ENCODE data around the gene PAN2.

PAN2 gene

GRCh38 chr12:56333679-56334489 lies at the start of gene PAN2:
PAN2 (minus strand) TSS chr12:56334000; CDS start chr12:56333094, 906 bp downstream.
- Histone ChIP-seq H3K9me3 (ENCODE audit: insufficient read depth, low read length) (no peaks in the 10 kb centered on the region), H3K79me2 (ENCODE audit: insufficient read depth, low read length) (peaks cover 11% of the 10 kb centered on the region), H3K4me3 (ENCODE audit: insufficient read depth, low read length, poor library complexity, severe bottlenecking) (peak within 1 kb of the TSS; percentile 71), H3K27me3 (ENCODE audit: low read length) (no peaks in the 10 kb centered on the region), H3K9ac (ENCODE audit: low read length) (peak within 1 kb of the TSS; percentile 76), H3K4me2 (ENCODE audit: low read depth, low read length, poor library complexity, severe bottlenecking) (peak within 1 kb of the TSS; percentile 92), H3K9me2 (replicated peaks; ENCODE audit: insufficient read depth, low read length) (no peaks in the 10 kb centered on the region), H2AFZ (ENCODE audit: low read depth, low read length, severe bottlenecking) (peak within 1 kb of the TSS; percentile 70), H3K27ac (ENCODE audit: low read depth, low read length) (peak within 1 kb of the TSS; percentile 86), H4K20me1 (ENCODE audit: low read depth, low read length) (no peaks in the 10 kb centered on the region), H3K36me3 (ENCODE audit: low read length) (no peaks in the 10 kb centered on the region), H3F3A (ENCODE audit: insufficient read depth) (peaks cover 28% of the 10 kb centered on the region)
- TF ChIP-seq EZH2phosphoT487 (conservative IDR thresholded peaks at IDR 0.05; ENCODE audit: low read length) (no peak), CTCF (IDR thresholded peaks at IDR 0.05; ENCODE audit: insufficient read depth, low read length, poor library complexity, severe bottlenecking) (no peak)

- no peaks in the 10 kb centered on the region for H3K27me3 ChIP-seq (ENCODE audit: low read length)
- no peaks in the 10 kb centered on the region for H3K9me2 ChIP-seq (replicated peaks; ENCODE audit: insufficient read depth, low read length)
- TF ChIP-seq EZH2phosphoT487 (conservative IDR thresholded peaks at IDR 0.05; ENCODE audit: low read length) (no peak), CTCF (IDR thresholded peaks at IDR 0.05; ENCODE audit: insufficient read depth, low read length, poor library complexity, severe bottlenecking) (no peak)
- no peaks in the 10 kb centered on the region for H3K9me3 ChIP-seq (ENCODE audit: insufficient read depth, low read length)
- H3K4me3 ChIP-seq (ENCODE audit: insufficient read depth, low read length, poor library complexity, severe bottlenecking): no peak overlapping the region
- no peak overlapping the region for H3K9ac ChIP-seq (ENCODE audit: low read length)
- H2AFZ ChIP-seq (ENCODE audit: low read depth, low read length, severe bottlenecking): no peak overlapping the region
- H3K36me3 ChIP-seq (ENCODE audit: low read length): no peaks in the 10 kb centered on the region
- H4K20me1 ChIP-seq (ENCODE audit: low read depth, low read length): no peaks in the 10 kb centered on the region
- no peaks in the 10 kb centered on the region for H3K79me2 ChIP-seq (ENCODE audit: insufficient read depth, low read length)
- H3K4me2 ChIP-seq (ENCODE audit: low read depth, low read length, poor library complexity, severe bottlenecking): no peak overlapping the region
- peaks cover 8% of the 10 kb centered on the region for H3F3A ChIP-seq (ENCODE audit: insufficient read depth)
- no peak overlapping the region for H3K27ac ChIP-seq (ENCODE audit: low read depth, low read length)
Observed at GRCh38 chr12:56382611-56383010, 48.8 kb upstream of the PAN2 start.

GRCh38 chr12:56377989-56378316 lies 44.2 kb upstream of the PAN2 start:
- H3K4me2 ChIP-seq (ENCODE audit: low read depth, low read length, poor library complexity, severe bottlenecking): peak overlapping the region; percentile 88

More at GRCh38 chr12:56377989-56378316, 44.2 kb upstream of the PAN2 start:
- Histone ChIP-seq H3F3A (ENCODE audit: insufficient read depth) (peaks cover 45% of the 10 kb centered on the region), H3K27me3 (ENCODE audit: low read length) (no peaks in the 10 kb centered on the region), H3K9me3 (ENCODE audit: insufficient read depth, low read length) (no peaks in the 10 kb centered on the region), H4K20me1 (ENCODE audit: low read depth, low read length) (no peaks in the 10 kb centered on the region), H3K79me2 (ENCODE audit: insufficient read depth, low read length) (no peaks in the 10 kb centered on the region), H3K4me3 (ENCODE audit: insufficient read depth, low read length, poor library complexity, severe bottlenecking) (no peak overlapping the region), H2AFZ (ENCODE audit: low read depth, low read length, severe bottlenecking) (peak overlapping the region; percentile 86), H3K36me3 (ENCODE audit: low read length) (no peaks in the 10 kb centered on the region), H3K9ac (ENCODE audit: low read length) (peak overlapping the region; percentile 58; the same call in 1 of the 2 replicates), H3K9me2 (replicated peaks; ENCODE audit: insufficient read depth, low read length) (no peaks in the 10 kb centered on the region), H3K27ac (ENCODE audit: low read depth, low read length) (peak overlapping the region; percentile 99)
- TF ChIP-seq CTCF (IDR thresholded peaks at IDR 0.05; ENCODE audit: insufficient read depth, low read length, poor library complexity, severe bottlenecking) (no peak), EZH2phosphoT487 (conservative IDR thresholded peaks at IDR 0.05; ENCODE audit: low read length) (no peak)

All from SU-DHL-6 (cell line).